T-cell (primary cell): ENCODE measurements around the gene CAB39. TPM values are rescaled to one million over a fixed set of nuclear protein-coding genes. Genes with fewer than 3 reads are reported as not detected.

Source experiments
- ATAC-seq, 4 experiments: fragments of 200-7000 bp in 3 of 4; fragments of 150-1000 bp in 1 of 4; cut with Tn5 transposase; replicated peaks in 1 of 4; 1 replicate in 3 of 4; 2 replicates in 1 of 4; pipeline ENCODE4 v1.10.0; 2021; ENCODE audit warnings: moderate library complexity in 3 of 4, mild to moderate bottlenecking in 2 of 4, moderate number of reproducible peaks in 1 of 4
- CTCF ChIA-PET, 2 donors: fragments of 300-600 bp; sonication (Branson Sonifier 250); formaldehyde crosslinking; loops; one replicate each; lab custom pipeline; 2022; ENCODE audit warnings: antibody characterized with exemption in 2 of 2; lab: Charles Lee
- POLR2A ChIA-PET, 2 donors: fragments of 300-600 bp; sonication (Branson Sonifier 250); formaldehyde crosslinking; loops; one replicate each; lab custom pipeline; 2022; ENCODE audit warnings: antibody characterized with exemption in 2 of 2; lab: Charles Lee
- DNase-seq, 35 experiments: peaks; one replicate each; pipeline versions ENCODE4 v3.0.0 to v3.0.0-alpha.2; 2013 to 2023
- H3K27ac ChIP-seq: one replicate; pipeline ENCODE4 v1.5.1; 2013; ENCODE audit warnings: low read length
- H3K27me3 ChIP-seq, 2 experiments: replicated peaks in 1 of 2; 1 replicate in 1 of 2; 2 replicates in 1 of 2; pipeline versions ENCODE4 v1.6.1 to v1.7.0; 2013; ENCODE audit warnings: low read length in 1 of 2, mixed read lengths in 1 of 2; ENCODE audit not compliant: control insufficient read depth in 2 of 2, insufficient read depth in 2 of 2; ENCODE audit errors: extremely low read depth in 1 of 2
- H3K36me3 ChIP-seq, 2 donors: 1 replicate in 1 of 2; 2 replicates in 1 of 2; pipeline versions ENCODE4 v1.6.1 to v1.7.0; 2013; ENCODE audit warnings: low read length in 1 of 2; ENCODE audit not compliant: control insufficient read depth in 2 of 2, insufficient read depth in 1 of 2; ENCODE audit errors: extremely low read depth in 1 of 2
- H3K4me1 ChIP-seq, 2 experiments: 1 replicate in 1 of 2; 2 replicates in 1 of 2; pipeline versions ENCODE4 v1.6.1 to v1.7.0; 2013; ENCODE audit warnings: low read length in 2 of 2, mixed read lengths in 1 of 2; ENCODE audit not compliant: insufficient read depth in 2 of 2, control insufficient read depth in 1 of 2; ENCODE audit errors: extremely low read depth in 1 of 2
- H3K4me3 ChIP-seq, 2 donors: 1 replicate in 1 of 2; 2 replicates in 1 of 2; pipeline versions ENCODE4 v1.5.1 to v1.7.0; 2013; ENCODE audit warnings: mild to moderate bottlenecking in 2 of 2, low read length in 1 of 2, moderate library complexity in 1 of 2; ENCODE audit not compliant: control insufficient read depth in 1 of 2; ENCODE audit errors: extremely low read depth in 1 of 2
- H3K9me3 ChIP-seq: 2 replicates; pipeline ENCODE4 v1.7.0; 2013
- H3K27ac Mint-ChIP-seq, 2 donors: one replicate each; pipeline ENCODE4 v1.8.0; 2020 to 2021; ENCODE audit warnings: mild to moderate bottlenecking in 2 of 2, mixed read lengths in 2 of 2
- H3K27me3 Mint-ChIP-seq, 2 donors: one replicate each; pipeline ENCODE4 v1.8.0; 2021 to 2022; ENCODE audit warnings: mixed read lengths in 2 of 2
- H3K36me3 Mint-ChIP-seq: one replicate; pipeline ENCODE4 v1.8.0; 2021; ENCODE audit warnings: mixed read lengths
- H3K4me1 Mint-ChIP-seq, 3 donors: one replicate each; pipeline ENCODE4 v1.8.0; 2020 to 2022; ENCODE audit warnings: mixed read lengths in 3 of 3, mild to moderate bottlenecking in 1 of 3
- H3K4me3 Mint-ChIP-seq, 3 donors: one replicate each; pipeline ENCODE4 v1.8.0; 2020 to 2022; ENCODE audit warnings: mild to moderate bottlenecking in 3 of 3, mixed read lengths in 3 of 3, moderate library complexity in 3 of 3
- H3K9me3 Mint-ChIP-seq, 3 donors: one replicate each; pipeline ENCODE4 v1.8.0; 2020 to 2022; ENCODE audit warnings: mixed read lengths in 3 of 3
- WGBS: methylation state at CpG from one replicate; pipeline ENCODE4 v1.1.5; 2013; ENCODE audit warnings: missing lambda C conversion rate; ENCODE audit not compliant: insufficient coverage; 5-methylcytosine and 5-hydroxymethylcytosine counted together
- total RNA-seq, 35 experiments: library from RNA in 6 of 35; stranded (reverse) in 6 of 35; fragments of 120-200 nt in 1 of 35; gene quantifications; one replicate each; pipeline versions ENCODE4 v1.2.1 to v1.2.4 and lab custom pipeline; 2013 to 2026

The CAB39 gene
- total RNA-seq, 5 donors from 2014 or later (not counting 1 experiment from before 2014, with no cell fraction given) = 91.7 to 102 (median 96.7) TPM

- H3K36me3 ChIP-seq = no peaks in the 10 kb centered on the region
- no peaks in the 10 kb centered on the region for H3K27me3 ChIP-seq
- Mint-ChIP-seq H3K4me1 (peaks cover 78 to 84% (median 82%) of the 10 kb centered on the region in 3 donors), H3K36me3 (peaks cover 3% of the 10 kb centered on the region), H3K27me3 (no peaks in the 10 kb centered on the region), H3K27ac (peak overlapping the region; percentile 19 to 36), H3K4me3 (peak overlapping the region in 1 of 3 donors; percentile 4), H3K9me3 (no peaks in the 10 kb centered on the region)
- ChIA-PET CTCF (interaction anchor here (0.6 to 0.7 kb wide), 3 partner anchors 18 to 781 kb away, joined by 3 to 5 read pairs (median 3); no protein-coding TSS in a partner anchor), POLR2A (no interaction called here)
- H3K9me3 ChIP-seq = no peaks in the 10 kb centered on the region
- no peak overlapping the region for H3K4me3 ChIP-seq
- DNase-seq (no peak), ATAC-seq (no peak)
- peaks cover 26 to 34% of the 10 kb centered on the region in 2 experiments for H3K4me1 ChIP-seq
- no peak overlapping the region for H3K27ac ChIP-seq
- no CpG with 5 or more reads among the region's 4 CpGs for WGBS
These were observed 20.3 kb downstream of the CAB39 start for GRCh38 chr2:230732914-230733401.

DNA sequence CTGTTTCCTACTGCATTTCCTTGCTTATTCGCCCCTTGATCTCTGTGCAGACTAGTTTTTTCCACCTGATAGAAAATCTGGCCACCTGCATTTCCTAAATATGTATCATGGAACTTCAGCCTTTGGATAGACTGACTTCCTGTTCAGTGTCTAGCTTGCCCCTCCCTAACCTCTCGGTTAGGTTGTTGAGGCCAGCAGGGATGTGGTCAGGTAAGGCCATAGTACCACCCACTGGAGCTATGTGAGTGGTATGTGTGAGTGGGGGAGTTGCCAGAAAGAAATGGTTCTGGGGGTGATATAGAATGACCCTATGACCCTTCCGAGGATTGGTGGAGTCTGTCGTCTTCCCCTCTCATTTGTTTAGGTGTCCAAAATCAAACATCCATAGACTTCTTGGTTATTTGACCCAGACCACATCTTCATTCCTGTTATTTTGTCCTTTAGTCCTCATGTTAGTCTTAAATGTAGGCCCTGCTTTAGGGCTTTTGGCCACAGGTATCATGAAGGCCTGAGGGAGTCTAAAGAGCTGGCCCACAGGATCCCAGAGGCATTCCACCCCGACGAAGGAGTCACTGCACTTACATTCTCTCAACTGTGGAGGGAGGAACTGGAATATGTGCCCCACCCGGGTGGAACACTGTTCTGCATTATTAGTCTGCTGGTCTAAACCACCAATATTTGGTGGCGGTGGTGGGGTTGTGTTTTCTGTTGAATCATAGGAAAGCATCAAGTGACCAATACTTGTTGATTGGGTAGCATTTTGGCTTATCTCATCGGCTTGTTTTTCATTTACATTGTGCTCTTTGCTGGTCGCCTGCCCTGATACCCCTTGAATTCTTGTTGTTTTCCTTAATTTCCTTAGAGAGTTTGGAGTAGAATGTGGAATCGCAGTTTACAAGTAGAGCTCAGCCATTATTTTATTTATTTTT lies 21.9 kb downstream of the CAB39 start:
- H3K27ac ChIP-seq = no peak overlapping the region
- H3K4me1 ChIP-seq = peaks cover 31 to 42% of the 10 kb centered on the region in 2 experiments
- no peaks in the 10 kb centered on the region for H3K27me3 Mint-ChIP-seq
- no peaks in the 10 kb centered on the region for H3K27me3 ChIP-seq
- H3K36me3 Mint-ChIP-seq = peaks cover 3% of the 10 kb centered on the region
- DNase-seq (no peak), ATAC-seq (peak in 1 of 4 experiments; percentile 29)
- 79% methylated on average over 3 of the region's 11 CpGs for WGBS
- H3K4me3 Mint-ChIP-seq = peak overlapping the region in 1 of 3 donors; percentile 17
- H3K9me3 Mint-ChIP-seq = no peaks in the 10 kb centered on the region
- H3K9me3 ChIP-seq = no peaks in the 10 kb centered on the region
- no peak overlapping the region for H3K4me3 ChIP-seq
- ChIA-PET CTCF (interaction anchor here (0.6 kb wide), 2 partner anchors 726 to 799 kb away, joined by 3 to 4 read pairs; no protein-coding TSS in a partner anchor), POLR2A (no interaction called here)
- H3K36me3 ChIP-seq = peaks cover 0 to 2% of the 10 kb centered on the region in 2 donors
- peaks cover 82 to 89% (median 88%) of the 10 kb centered on the region in 3 donors for H3K4me1 Mint-ChIP-seq
- peak overlapping the region; percentile 47 to 48 for H3K27ac Mint-ChIP-seq

GRCh38 chr2:230735884-230736283 lies 23.2 kb downstream of the CAB39 start:
- peaks cover 30 to 44% of the 10 kb centered on the region in 2 experiments for H3K4me1 ChIP-seq
- no CpG with 5 or more reads among the region's 2 CpGs for WGBS

GRCh38 chr2:230737300-230737699 lies 24.7 kb downstream of the CAB39 start:
- H3K27me3 Mint-ChIP-seq = no peaks in the 10 kb centered on the region
- DNase-seq (no peak), ATAC-seq (no peak)
- peaks cover 64 to 80% (median 78%) of the 10 kb centered on the region in 3 donors for H3K4me1 Mint-ChIP-seq
- H3K36me3 ChIP-seq = peaks cover 0 to 6% of the 10 kb centered on the region in 2 donors
- no peaks in the 10 kb centered on the region for H3K27me3 ChIP-seq
- peaks cover 14% of the 10 kb centered on the region for H3K36me3 Mint-ChIP-seq
- CTCF ChIA-PET = interaction anchor here in 1 of 2 donors (1.1 kb wide), 1 partner anchor 61 kb away, joined by 3 read pairs; no protein-coding TSS in a partner anchor
- H3K9me3 ChIP-seq = no peaks in the 10 kb centered on the region
- no CpG with 5 or more reads among the region's 5 CpGs for WGBS
- POLR2A ChIA-PET = no interaction called here
- H3K4me1 ChIP-seq = peaks cover 26 to 37% of the 10 kb centered on the region in 2 experiments
- H3K4me3 Mint-ChIP-seq = peak overlapping the region in 1 of 3 donors; percentile 51
- no peaks in the 10 kb centered on the region for H3K9me3 Mint-ChIP-seq
- no peak overlapping the region for H3K27ac ChIP-seq
- H3K27ac Mint-ChIP-seq = peak overlapping the region in 1 of 2 donors; percentile 79
- no peak overlapping the region for H3K4me3 ChIP-seq

More at GRCh38 chr2:230735884-230736283, 23.2 kb downstream of the CAB39 start:
- Mint-ChIP-seq H3K27ac (peak overlapping the region; percentile 69 to 79), H3K36me3 (peaks cover 10% of the 10 kb centered on the region), H3K4me1 (peaks cover 76 to 89% (median 89%) of the 10 kb centered on the region in 3 donors), H3K27me3 (no peaks in the 10 kb centered on the region), H3K4me3 (peak overlapping the region in 1 of 3 donors; percentile 44), H3K9me3 (no peaks in the 10 kb centered on the region)
- Histone ChIP-seq H3K36me3 (peaks cover 0 to 2% of the 10 kb centered on the region in 2 donors), H3K4me3 (no peak overlapping the region), H3K27me3 (no peaks in the 10 kb centered on the region), H3K9me3 (no peaks in the 10 kb centered on the region), H3K27ac (no peak overlapping the region)
- CTCF ChIA-PET = interaction anchor here (0.6 to 1.1 kb wide), 2 partner anchors 62 to 63 kb away, joined by 3 to 4 read pairs; no protein-coding TSS in a partner anchor
- no peak for DNase-seq
- no peak for ATAC-seq
- POLR2A ChIA-PET = interaction anchor here in 1 of 2 donors (0.6 kb wide), 1 partner anchor 484 kb away, joined by 4 read pairs; no protein-coding TSS in a partner anchor

GRCh38 chr2:230737791-230738226 lies 25.2 kb downstream of the CAB39 start:
- ChIA-PET CTCF (interaction anchor here in 1 of 2 donors (1.0 to 1.6 kb wide), 2 partner anchors 23 to 61 kb away, joined by 3 to 4 read pairs; no protein-coding TSS in a partner anchor), POLR2A (interaction anchor here in 1 of 2 donors (0.7 kb wide), 1 partner anchor 34 kb away, joined by 5 read pairs; no protein-coding TSS in a partner anchor)
- H3K9me3 ChIP-seq = no peaks in the 10 kb centered on the region
- no peak overlapping the region for H3K27ac ChIP-seq
- no peak overlapping the region for H3K4me3 ChIP-seq
- Mint-ChIP-seq H3K4me3 (peak overlapping the region in 2 of 3 donors; percentile 14 to 51), H3K27me3 (no peaks in the 10 kb centered on the region), H3K9me3 (no peaks in the 10 kb centered on the region), H3K36me3 (peaks cover 18% of the 10 kb centered on the region), H3K4me1 (peaks cover 64 to 81% (median 79%) of the 10 kb centered on the region in 3 donors), H3K27ac (peak overlapping the region; percentile 65 to 70)
- H3K36me3 ChIP-seq = peaks cover 0 to 6% of the 10 kb centered on the region in 2 donors
- ATAC-seq = no peak
- DNase-seq = no peak
- 66% methylated on average over 6 of the region's 6 CpGs for WGBS
- peaks cover 23 to 37% of the 10 kb centered on the region in 2 experiments for H3K4me1 ChIP-seq
- H3K27me3 ChIP-seq = no peaks in the 10 kb centered on the region
